ENCODE results near the gene JAKMIP1. TPM values are rescaled to one million over a fixed set of nuclear protein-coding genes. Genes with fewer than 3 reads are reported as not detected.

The JAKMIP1 gene
- 0.05 and 0.20 TPM in 2 replicates for total RNA-seq (2014; rRNA removed; shearing (Covaris generic))
- 0.50 and 1.1 TPM in 2 replicates for polyA plus RNA-seq (2014; cell fraction: nucleus; rRNA removed)

DNA sequence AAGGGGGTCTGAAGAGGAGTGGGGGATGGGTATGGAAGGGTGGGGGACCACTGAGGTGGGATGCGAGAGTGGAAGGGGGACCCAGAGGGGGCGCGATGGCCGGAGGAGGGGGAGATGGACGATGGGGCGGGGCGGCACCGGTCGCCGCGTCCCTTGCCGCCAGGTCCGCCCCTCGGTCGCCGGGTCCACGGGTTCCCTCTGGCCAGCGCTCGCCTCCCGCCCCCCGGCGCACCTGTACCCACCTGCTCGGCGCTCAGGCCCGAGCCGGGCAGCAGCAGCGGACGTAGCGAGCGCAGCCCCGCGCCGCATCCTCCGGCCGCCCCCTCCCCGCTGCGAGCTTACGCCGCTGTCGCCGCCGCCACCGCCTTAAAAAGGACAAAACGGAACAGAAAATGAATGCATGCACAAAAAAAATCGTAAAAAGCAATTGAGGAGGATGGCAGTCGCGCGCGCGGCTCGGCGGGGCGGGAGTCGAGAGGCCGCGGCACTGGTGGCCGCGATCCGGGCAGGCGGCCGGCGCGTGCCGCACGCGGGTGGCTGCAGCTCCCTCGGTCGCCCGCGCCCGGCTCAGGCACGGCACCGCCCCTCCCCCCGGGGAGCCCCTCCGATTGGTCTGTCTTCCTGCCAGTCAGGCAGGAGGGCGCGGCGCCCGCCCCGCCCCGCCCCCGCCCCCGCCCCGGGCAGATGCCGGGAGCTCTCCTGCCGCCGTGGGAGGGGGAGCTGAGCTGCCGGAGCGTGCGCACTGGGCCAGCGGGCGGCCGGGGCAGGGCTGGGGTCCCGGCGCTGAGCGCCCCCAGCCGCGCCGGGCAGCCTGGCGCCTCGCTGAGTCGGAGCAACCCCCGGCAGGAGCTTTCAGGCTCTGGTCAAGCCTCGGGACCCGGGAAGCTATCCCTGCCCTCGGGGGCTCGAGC, at the start of gene JAKMIP1:
TSS of gene JAKMIP1 (minus strand) at position 539 of the 911 bp plus-strand sequence. CDS start 87,699 bp downstream, outside the sequence.
- DNase-seq (ENCODE audit: extremely low read depth, low read depth) = peak; percentile 33

DNA sequence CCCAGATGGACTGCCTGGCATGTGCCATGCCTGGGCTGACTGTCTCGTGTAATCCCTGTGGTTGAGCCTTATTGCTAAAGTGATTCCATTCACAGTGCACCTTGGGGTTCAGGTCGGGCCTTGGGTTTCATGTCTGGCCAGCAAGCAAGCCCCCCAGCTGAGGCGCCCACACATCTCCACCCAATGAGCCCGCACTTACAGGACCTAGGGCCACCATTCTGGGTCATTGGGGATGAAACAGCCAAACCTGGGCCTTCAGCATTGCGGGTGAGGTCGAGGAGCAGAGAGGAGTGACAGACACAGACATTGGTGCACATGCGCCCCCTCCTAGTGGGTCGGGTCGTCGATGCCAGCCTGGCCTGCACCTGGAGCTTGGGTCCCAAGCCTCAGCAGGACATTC, 48.0 kb upstream of the JAKMIP1 start:
- no peak for DNase-seq (ENCODE audit: extremely low read depth, low read depth)

GRCh38 chr4:6246170-6246634, 45.9 kb upstream of the JAKMIP1 start:
- DNase-seq (ENCODE audit: extremely low read depth, low read depth) = no peak

- DNase-seq (ENCODE audit: extremely low read depth, low read depth) = no peak
Measured at GRCh38 chr4:6245246-6246169, 45.2 kb upstream of the JAKMIP1 start.

GRCh38 chr4:6242271-6243029, 42.1 kb upstream of the JAKMIP1 start:
- DNase-seq (ENCODE audit: extremely low read depth, low read depth) = no peak

DNA sequence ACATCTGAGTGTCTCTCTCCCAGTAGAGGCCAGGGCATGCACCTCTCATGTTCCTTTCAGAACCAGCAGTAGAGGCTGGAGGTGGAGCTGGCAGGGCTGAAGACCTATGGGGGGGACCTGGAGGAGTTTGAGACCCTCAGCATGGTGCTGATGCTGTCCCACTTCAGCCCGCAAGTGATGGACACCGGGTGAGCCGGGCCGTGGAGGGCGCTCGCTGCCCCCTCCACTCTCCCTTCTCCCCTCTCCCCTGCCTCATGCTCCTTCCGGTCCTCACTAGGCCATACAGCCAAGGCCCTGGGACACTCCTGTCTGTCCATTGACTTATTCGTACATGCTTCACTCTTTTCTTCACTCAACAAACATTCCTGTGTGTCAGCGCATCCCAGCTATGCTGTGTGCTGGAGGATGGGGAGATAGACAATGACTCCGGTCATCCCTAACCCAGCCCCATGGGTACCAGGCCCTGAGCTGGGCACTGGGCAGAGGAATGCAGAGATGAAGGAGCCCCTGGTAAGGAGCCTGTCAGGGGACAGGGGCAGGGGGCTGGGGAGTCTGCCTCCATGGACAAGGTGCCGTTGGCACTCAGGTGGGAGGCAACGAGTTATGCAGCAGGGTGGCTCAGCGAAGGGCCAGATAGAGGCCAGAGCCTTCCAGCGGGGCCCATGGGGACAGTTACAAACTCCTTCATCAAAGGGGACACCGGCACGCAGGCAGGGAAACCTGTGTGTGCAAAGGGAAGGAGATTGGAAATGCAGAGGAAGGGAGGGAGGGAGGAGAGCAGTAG, 40.9 kb upstream of the JAKMIP1 start:
- DNase-seq (ENCODE audit: extremely low read depth, low read depth) = no peak

DNA sequence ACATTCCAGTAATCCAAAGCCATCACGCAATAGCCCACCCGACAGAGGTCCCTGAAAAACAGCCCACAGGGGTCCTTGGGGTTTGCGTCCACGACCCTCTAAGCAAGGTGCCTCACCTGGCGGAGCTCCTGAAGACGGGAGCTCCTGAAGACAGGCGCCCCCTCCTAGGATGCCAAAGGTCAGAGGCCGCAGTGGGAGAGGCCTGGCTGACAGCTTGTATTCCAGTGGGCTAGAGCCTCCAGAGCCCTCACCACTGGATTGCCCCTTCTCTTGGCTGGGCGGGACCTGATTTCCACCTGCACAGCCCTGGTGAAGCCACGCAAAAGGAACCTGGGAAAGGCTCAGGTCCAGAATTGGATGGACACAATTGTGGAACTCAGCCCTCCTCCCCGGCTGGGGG, 39.6 kb upstream of the JAKMIP1 start:
- DNase-seq (ENCODE audit: extremely low read depth, low read depth) = no peak

DNA sequence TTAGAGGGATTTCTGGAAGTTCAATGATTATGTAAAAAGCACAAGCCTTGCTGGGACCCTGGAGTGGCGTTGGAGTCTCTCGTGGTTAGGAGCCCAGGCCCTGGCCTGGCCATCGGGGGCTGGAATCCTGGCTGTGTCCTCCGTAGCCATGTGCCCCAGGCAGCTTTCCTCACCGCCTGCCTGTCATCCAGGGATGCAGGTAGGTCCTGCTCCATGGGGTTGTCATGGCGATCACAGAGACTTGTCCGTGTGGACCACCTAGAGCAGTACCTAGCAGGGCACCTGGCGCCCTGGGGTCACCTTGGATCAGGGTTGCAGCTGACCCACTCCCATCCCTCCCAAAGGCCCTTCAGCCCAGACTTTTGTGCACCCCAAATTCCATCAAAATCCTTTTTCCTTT, 39.1 kb upstream of the JAKMIP1 start:
- DNase-seq (ENCODE audit: extremely low read depth, low read depth) = no peak

DNA sequence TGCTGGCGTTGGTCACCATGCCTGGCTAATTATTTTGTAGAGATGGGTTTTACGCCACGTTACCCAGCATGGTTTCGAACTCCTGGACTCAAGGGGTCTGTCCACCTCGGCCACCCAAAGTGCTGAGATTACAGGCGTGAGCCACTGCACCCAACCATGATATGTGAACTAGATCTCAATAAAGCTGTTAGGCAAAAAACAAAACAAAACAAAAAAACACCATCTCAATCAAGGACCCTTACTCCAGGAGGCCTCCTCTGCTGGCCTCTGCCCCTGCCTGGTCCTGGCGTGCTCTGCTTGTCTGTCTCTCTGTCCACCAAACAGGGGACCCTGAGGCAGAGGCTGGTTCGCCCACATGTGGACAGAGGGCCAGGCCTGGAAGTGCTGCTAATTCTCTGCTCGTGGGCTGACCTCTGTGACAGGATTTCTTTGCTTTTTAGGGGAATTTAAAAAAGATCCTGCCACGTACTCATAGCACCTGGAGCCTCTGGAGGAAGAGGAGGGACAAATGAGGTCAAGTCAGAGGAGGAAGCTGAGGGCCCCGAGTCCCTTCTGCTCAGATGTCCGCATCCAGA, 36.6 kb upstream of the JAKMIP1 start:
- no peak for DNase-seq (ENCODE audit: extremely low read depth, low read depth)

DNA sequence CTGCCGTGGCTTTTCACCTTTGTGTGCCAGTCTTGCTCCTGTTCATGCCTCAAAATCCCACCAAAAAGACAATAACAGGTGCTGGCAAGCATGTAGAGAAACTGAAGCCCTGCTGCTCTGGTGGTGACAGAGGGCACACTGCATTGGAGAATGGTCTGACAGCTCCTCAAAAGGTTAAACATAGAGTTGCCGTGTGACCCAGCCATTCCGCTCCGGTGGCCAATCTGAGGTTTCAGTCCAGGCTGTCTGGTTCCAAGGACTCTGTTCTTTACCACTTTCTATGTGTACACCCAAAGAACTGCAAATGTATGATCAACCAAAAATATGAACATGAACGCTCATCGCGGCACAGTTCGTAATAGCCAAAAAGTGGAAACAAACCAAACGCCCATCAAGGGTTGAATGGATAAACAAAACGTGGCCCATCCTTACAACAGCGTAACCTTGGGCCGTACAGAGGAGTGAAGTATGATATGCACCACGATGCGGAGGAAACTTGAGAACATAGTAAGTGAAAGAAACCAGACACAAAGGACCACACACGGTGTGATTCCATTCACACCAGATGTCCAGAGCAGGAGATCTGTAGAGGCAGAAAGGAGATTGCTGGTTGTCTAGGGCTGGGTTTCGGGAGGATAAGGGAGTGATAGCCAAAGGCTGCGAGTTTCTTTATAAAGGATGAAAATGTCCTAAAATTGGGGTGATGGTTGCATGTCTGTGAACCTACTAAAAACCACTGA, 35.7 kb upstream of the JAKMIP1 start:
- no peak for DNase-seq (ENCODE audit: extremely low read depth, low read depth)

- DNase-seq (ENCODE audit: extremely low read depth, low read depth) = no peak
Measured at GRCh38 chr4:6235012-6235411, 34.7 kb upstream of the JAKMIP1 start.

GRCh38 chr4:6233929-6234328, 33.6 kb upstream of the JAKMIP1 start:
- no peak for DNase-seq (ENCODE audit: extremely low read depth, low read depth)

DNA sequence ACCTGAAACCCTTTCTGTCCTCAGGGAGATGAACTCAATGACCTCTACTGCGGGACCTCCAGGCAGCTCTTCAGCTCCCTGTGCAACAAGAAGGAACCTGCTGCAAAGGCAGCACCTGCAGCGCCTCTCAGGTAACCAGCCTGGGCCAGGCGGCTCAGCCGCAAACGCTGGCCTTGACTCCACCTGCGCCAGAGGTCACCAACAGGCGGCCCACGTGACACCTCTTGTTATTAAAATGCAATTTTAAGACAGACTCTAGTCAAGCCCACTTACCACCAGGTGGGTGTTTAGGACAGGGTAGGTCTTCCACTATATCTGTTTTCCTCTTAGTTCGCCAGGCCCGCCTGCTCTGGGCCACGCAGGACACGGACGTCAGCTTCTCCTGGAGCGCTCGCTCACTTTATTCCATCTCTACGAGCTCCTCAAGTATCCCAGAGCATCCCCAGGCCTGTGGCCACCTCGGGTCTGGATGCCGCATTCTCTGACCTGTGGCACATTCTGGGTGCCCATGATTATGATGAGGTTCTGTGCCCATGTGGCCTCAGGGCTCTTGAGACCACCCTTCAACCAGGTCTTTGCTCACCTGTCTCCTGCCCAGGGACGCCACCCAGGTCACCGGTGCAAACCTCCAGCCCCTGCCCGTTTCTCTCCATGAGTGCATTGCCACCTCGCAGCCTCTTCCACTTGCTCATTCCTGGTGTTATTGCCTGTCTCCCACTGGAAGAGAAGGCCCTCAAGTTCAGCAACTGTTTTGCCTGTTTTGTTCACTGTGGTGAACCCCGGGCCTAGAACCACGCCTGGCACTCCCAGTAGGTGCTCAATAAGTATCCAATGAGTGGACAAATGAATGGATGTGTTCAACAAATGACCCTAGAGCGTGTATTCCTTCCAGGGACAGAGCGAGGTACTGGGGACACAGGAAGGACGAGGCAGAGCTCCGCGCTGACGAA, 32.8 kb upstream of the JAKMIP1 start:
- no peak for DNase-seq (ENCODE audit: extremely low read depth, low read depth)

- DNase-seq (ENCODE audit: extremely low read depth, low read depth) = no peak
Measured at GRCh38 chr4:6231663-6232165, 31.4 kb upstream of the JAKMIP1 start.

- no peak for DNase-seq (ENCODE audit: extremely low read depth, low read depth)
Measured at GRCh38 chr4:6230827-6231662, 30.7 kb upstream of the JAKMIP1 start.

DNA sequence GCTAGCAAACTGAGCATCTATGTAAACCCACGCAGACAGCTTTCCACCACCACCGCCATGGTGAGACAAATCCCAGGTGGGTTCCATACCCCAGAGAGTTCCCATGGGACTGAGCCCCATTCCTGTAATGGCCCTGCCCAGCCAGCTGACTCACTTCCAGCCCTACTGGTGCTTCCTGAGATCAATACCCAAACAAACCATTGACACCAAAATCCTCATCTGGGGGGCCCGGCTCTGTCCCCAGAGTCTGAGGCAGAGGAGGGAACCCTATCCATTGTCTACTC, 30.1 kb upstream of the JAKMIP1 start:
- DNase-seq (ENCODE audit: extremely low read depth, low read depth) = no peak
